Adipocyte (in vitro differentiated cells): ENCODE results near the gene SH3RF3.

Experiments
- DNase-seq: peaks from one replicate; pipeline ENCODE4 v3.0.0-alpha.2; 2015; ENCODE audit warnings: low read depth
- H3K27me3 ChIP-seq: replicated peaks from 2 replicates; pipeline ENCODE4 v1.7.0; 2013; ENCODE audit warnings: mild to moderate bottlenecking, low read length, moderate library complexity; ENCODE audit not compliant: control insufficient read depth, insufficient read depth
- H3K36me3 ChIP-seq: 2 replicates; pipeline ENCODE4 v1.7.0; 2013; ENCODE audit warnings: low read length, mild to moderate bottlenecking, moderate library complexity; ENCODE audit not compliant: control insufficient read depth, insufficient read depth, severe bottlenecking
- H3K4me1 ChIP-seq: 2 replicates; pipeline ENCODE4 v1.7.0; 2013; ENCODE audit warnings: mild to moderate bottlenecking, low read length, moderate library complexity; ENCODE audit not compliant: control insufficient read depth, insufficient read depth
- H3K4me3 ChIP-seq: 2 replicates; pipeline ENCODE4 v1.7.0; 2013; ENCODE audit warnings: mild to moderate bottlenecking, low read length, moderate library complexity
- H3K9ac ChIP-seq: 2 replicates; pipeline ENCODE4 v1.7.0; 2013; ENCODE audit warnings: mild to moderate bottlenecking, low read length, moderate library complexity
- H3K9me3 ChIP-seq: 2 replicates; pipeline ENCODE4 v1.7.0; 2013; ENCODE audit warnings: mild to moderate bottlenecking, low read length, moderate library complexity; ENCODE audit not compliant: control insufficient read depth

Gene SH3RF3

DNA sequence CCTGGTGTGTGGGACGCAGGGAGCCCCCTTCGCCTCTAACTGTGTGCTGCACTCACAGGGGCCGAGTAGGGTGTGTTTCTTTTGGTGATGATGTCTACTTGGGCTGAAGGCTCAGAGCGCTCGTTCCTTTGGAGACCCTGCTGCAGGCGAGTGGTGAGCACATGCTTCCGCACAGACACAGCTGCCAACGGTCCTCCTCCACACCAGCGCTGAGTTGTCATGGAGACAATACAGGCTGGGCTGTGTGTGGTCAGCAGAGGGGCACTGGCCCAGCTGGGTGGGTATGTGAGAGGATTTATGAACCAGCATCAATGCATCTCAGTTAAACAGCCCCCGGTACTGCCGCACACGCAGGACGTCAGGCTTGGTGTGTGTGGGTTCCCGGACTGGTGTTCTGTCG is 143.5 kb downstream of the SH3RF3 start:
- Histone ChIP-seq H3K9ac (no peak overlapping the region), H3K9me3 (no peaks in the 10 kb centered on the region), H3K4me1 (peaks cover 6% of the 10 kb centered on the region), H3K4me3 (no peak overlapping the region), H3K36me3 (no peaks in the 10 kb centered on the region), H3K27me3 (no peaks in the 10 kb centered on the region)
- no peak for DNase-seq

DNA sequence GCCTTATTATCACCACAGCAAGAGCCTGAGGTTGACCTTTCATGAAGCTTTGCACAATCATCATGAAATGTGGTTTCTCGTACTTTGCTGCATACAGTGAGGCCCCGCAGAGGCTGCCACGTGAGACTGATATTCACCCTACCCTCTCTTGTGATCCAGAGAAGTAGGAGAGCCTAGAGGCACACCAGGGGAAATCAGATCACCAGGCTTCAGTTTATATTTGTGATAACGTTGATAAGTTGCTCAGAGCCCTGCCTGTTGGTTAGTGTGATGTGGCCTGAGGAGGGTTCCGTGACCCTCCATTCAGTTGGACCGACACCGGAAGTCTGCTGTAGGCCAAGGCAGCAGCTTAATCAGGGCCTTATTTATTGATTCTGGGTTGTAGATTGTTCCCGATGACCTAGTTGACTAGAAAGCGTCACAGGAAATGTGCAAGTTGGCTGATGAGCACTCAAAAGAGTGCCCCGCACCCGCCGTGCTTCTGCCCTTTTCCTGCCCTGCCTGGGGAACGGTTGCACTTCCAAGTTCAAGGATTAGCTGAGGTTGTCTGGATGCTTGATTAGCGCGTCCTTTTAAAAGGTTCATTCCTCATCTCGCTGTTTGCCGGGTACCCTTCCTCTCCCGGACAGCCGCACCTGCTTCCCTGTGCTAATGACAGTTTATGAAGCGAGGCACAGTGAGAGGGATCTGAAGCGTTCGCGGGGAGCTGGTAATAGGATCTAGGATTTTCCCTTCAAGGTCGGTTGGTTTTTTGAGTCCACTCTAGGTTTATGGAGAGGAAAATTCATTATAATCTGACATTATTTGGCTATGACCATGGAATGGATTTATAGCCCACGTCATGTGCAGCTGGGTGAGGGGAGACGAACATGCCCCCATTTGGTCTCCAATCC is 146.4 kb downstream of the SH3RF3 start:
- H3K9ac ChIP-seq = no peak overlapping the region
- no peaks in the 10 kb centered on the region for H3K9me3 ChIP-seq
- no peaks in the 10 kb centered on the region for H3K36me3 ChIP-seq
- no peaks in the 10 kb centered on the region for H3K27me3 ChIP-seq
- no peak overlapping the region for H3K4me3 ChIP-seq
- H3K4me1 ChIP-seq = peaks cover 9% of the 10 kb centered on the region
- no peak for DNase-seq

DNA sequence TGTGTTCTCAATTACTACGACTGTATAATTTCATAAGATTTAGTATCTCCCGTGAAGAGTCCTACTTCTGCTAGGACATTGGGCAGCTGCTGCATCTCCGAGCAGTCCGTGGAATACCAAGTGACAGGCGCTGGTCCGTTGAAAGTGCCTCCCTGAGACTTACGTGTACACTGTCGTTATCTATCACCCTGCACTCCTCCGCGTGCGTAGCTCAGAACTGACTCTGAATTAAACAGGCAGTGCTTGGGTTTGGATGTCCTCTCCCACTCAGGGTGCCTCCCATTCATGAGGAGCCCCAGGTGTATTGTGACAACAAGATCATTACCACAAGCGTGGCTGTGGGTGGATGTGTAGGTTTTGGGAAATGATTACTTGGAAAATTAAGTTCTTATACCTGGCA is 148.4 kb downstream of the SH3RF3 start:
- H3K4me3 ChIP-seq = no peak overlapping the region
- no peak for DNase-seq
- H3K9ac ChIP-seq = no peak overlapping the region
- no peaks in the 10 kb centered on the region for H3K27me3 ChIP-seq
- peaks cover 3% of the 10 kb centered on the region for H3K4me1 ChIP-seq
- H3K36me3 ChIP-seq = no peaks in the 10 kb centered on the region
- no peaks in the 10 kb centered on the region for H3K9me3 ChIP-seq

DNA sequence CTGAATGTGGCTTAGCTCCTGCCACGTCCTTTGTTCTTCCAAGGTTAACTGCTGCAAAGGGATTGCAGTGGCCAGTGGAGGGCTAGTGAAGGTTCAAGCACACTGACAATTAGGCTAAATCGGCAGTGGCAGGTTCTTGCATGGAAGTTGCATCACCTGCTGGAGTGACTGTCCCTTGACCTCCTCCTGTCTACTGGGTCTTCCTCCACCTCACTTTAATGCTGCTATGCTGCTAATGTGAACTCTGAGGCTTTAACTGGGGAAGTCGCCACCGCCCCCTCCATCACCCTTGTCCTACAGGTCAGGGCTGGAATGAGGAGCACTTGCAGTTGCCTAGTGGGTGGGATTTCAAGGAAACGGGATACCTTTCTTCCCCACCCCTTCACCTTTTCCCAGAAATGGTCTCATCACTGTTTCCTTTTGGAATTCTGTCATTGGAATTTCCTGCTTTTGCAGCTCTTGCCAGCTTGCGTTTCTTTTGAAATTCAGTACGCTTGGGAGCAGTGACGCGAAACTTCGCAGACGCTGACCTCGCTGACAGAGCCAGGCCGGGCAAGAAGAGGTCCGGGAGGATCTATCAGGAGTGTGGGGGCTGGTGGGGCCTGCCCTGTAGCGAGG is 150.3 kb downstream of the SH3RF3 start:
- H3K9ac ChIP-seq = no peak overlapping the region
- no peaks in the 10 kb centered on the region for H3K9me3 ChIP-seq
- no peak for DNase-seq
- H3K4me1 ChIP-seq = peaks cover 4% of the 10 kb centered on the region
- H3K27me3 ChIP-seq = no peaks in the 10 kb centered on the region
- no peaks in the 10 kb centered on the region for H3K36me3 ChIP-seq
- no peak overlapping the region for H3K4me3 ChIP-seq

DNA sequence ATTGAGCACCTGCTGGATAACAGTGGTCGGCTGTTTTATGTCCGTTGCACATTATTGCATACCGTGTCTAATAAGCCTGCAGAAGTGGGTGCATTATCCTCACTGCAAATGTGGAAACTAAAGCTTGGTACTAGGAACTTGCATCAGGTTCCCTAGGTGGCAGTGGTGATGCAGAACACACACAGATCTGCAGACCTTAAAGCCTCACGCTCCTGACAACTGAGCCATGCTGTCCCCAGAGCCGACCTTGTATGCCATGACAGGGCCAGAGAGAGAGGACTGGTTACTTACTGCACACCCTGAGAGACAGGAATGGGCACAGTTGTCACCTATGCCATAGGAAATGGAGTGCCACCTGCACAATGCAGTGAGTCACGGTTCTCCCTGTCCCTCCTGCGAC is 151.8 kb downstream of the SH3RF3 start:
- Histone ChIP-seq H3K36me3 (no peaks in the 10 kb centered on the region), H3K9ac (no peak overlapping the region), H3K4me3 (no peak overlapping the region), H3K27me3 (no peaks in the 10 kb centered on the region), H3K9me3 (no peaks in the 10 kb centered on the region), H3K4me1 (peaks cover 18% of the 10 kb centered on the region)
- DNase-seq = no peak

DNA sequence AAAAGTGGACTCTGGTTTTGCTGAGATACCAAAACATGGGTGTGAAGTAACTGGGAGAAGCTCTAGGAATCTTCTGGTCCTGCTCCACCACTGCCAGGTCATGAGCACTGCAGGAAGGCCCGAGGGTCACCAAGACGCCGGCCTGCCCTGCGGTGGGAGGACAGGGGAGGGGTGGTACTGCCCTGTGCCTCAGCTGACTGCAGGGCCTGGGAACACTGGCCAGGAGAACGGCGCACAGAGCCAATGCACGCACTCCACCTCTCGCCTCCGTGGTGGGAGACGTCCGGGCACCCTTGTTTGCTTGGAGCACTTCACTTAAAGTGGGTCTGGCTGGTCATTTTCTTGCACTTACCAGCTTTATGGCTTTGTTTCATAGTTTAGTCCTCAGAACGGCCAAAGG is 153.4 kb downstream of the SH3RF3 start:
- Histone ChIP-seq H3K4me1 (peaks cover 18% of the 10 kb centered on the region), H3K9me3 (no peaks in the 10 kb centered on the region), H3K27me3 (no peaks in the 10 kb centered on the region)

DNA sequence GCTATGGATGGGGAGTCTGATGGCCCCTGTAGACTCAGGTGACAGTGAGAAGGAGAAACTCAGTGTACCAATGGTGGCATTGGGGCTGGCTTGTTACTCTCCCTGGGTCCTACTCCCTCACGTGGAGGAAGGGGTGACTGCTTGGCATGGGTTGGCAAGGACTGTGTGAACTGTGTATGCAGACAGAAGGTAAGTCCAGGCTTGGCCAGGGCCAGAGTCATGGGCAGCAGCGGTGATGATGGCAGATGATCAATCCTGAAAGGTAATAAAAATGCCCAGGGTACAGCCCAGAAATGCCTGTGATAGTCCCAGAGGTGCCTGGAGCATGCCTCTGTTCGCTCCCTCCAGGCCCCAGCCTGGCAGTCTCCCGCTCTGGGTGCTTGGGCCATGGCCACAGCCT is 153.9 kb downstream of the SH3RF3 start:
- H3K4me1 ChIP-seq = peaks cover 18% of the 10 kb centered on the region
- DNase-seq = no peak

More for the DNA sequence above, 153.4 kb downstream of the SH3RF3 start:
- Histone ChIP-seq H3K4me3 (no peak overlapping the region), H3K9ac (no peak overlapping the region), H3K36me3 (no peaks in the 10 kb centered on the region)
- DNase-seq = no peak

DNA sequence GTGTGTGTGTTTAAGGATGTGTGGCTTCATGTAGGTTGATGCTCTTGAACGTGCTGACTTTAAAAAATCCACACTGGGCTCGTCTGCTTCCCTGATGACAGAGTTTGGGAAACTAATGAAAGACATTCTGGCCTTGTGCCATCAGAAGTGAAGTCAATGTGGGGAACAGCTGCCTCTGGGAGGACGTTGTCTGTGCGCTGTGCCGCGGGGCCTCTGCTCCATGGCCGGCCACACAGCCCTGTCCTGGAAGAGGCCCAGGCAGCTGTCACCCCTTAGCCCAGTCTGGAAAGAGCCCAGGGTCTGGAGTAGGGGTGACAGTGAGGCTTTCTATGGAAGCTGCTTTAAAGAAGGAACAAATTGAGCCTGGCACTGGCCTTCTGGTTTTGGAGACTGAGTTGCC is 155.8 kb downstream of the SH3RF3 start:
- peaks cover 15% of the 10 kb centered on the region for H3K4me1 ChIP-seq
- no peak overlapping the region for H3K9ac ChIP-seq
- H3K4me3 ChIP-seq = no peak overlapping the region
- no peaks in the 10 kb centered on the region for H3K36me3 ChIP-seq
- no peaks in the 10 kb centered on the region for H3K9me3 ChIP-seq
- no peaks in the 10 kb centered on the region for H3K27me3 ChIP-seq
- peak; percentile 44 for DNase-seq

More for the DNA sequence above, 153.9 kb downstream of the SH3RF3 start:
- H3K36me3 ChIP-seq = no peaks in the 10 kb centered on the region
- no peak overlapping the region for H3K4me3 ChIP-seq
- no peaks in the 10 kb centered on the region for H3K27me3 ChIP-seq
- no peaks in the 10 kb centered on the region for H3K9me3 ChIP-seq
- no peak overlapping the region for H3K9ac ChIP-seq

DNA sequence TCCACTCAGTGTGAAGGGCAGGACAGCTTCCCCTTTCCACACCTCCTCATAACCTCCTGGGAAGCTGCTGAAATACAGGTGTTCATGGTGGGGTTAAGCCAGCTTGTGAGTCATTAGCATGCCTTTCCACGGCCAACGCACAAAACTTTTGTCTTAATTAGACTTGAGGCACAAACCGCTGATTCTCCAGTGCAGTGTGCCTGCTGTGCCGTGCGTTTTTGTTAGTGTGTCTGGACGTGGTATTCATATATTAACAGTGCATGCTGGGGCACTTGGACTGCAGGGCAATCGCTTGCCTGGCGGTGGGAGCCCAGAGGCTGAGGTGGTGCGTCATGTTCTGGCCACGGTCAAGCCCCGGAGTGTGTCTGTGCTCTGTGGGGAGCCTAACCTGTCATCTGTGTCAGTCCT is 156.2 kb downstream of the SH3RF3 start:
- peak; percentile 28 for DNase-seq

DNA sequence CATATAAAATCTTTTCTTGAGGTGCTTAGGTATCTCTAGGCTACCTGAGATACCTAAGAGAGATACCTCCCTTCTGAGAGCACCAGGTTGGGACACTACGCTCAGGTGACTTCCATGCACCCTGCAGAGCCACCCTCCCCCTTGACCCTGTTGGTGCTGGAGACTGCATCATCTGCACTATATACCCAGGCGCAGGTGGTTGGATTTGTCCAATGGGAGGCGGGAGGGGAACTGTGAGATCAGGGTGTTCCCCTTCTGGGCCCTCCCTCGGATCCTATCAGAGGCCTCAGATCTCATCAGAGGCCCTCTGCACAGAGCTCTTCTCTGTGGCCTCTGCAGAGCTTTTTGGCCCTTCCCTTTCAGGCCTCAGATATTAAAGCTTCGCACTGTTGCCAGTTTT is 158.4 kb downstream of the SH3RF3 start:
- Histone ChIP-seq H3K9me3 (no peaks in the 10 kb centered on the region), H3K4me1 (peaks cover 15% of the 10 kb centered on the region), H3K4me3 (no peak overlapping the region), H3K36me3 (no peaks in the 10 kb centered on the region), H3K27me3 (no peaks in the 10 kb centered on the region), H3K9ac (no peak overlapping the region)
- DNase-seq = no peak

More for the DNA sequence above, 156.2 kb downstream of the SH3RF3 start:
- Histone ChIP-seq H3K4me1 (peaks cover 15% of the 10 kb centered on the region), H3K4me3 (no peak overlapping the region), H3K27me3 (no peaks in the 10 kb centered on the region), H3K9me3 (no peaks in the 10 kb centered on the region), H3K36me3 (no peaks in the 10 kb centered on the region), H3K9ac (no peak overlapping the region)

DNA sequence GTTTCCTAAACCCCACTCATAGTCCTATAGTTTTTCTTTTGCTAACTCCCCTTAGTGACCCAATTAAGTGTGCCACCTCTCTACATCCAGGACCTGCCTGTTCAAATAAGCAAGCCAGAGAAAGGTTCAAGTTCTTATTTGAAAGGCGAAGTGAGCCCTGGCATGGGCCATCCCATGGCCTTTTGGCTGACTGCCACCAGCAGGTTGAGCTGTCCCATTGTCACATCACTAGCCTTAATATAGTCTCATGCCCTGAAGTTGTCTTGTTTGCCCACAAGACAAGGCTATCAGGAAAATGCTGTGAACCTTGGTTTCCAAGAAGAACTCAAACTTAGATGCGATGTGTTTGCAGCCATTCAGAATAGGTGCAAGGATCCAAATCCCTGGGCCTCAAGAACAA is 158.8 kb downstream of the SH3RF3 start:
- Histone ChIP-seq H3K4me1 (peaks cover 15% of the 10 kb centered on the region), H3K36me3 (no peaks in the 10 kb centered on the region), H3K9me3 (no peaks in the 10 kb centered on the region), H3K4me3 (no peak overlapping the region), H3K9ac (no peak overlapping the region), H3K27me3 (no peaks in the 10 kb centered on the region)
- no peak for DNase-seq
